B cell (primary cell): Measurements from ENCODE around the gene PROB1. TPM values are rescaled to one million over a fixed set of nuclear protein-coding genes. Genes with fewer than 3 reads are reported as not detected.

Experiments
- ATAC-seq: fragments of 200-7000 bp; cut with Tn5 transposase; one replicate; pipeline ENCODE4 v1.10.0; 2021; ENCODE audit warnings: low read depth, mild to moderate bottlenecking, moderate number of reproducible peaks, moderate library complexity
- CTCF ChIA-PET: fragments of 350-600 bp; sonication (Branson Sonifier 250); formaldehyde crosslinking; loops from one replicate; lab custom pipeline; 2021; ENCODE audit warnings: antibody characterized with exemption, inconsistent platforms; lab: Charles Lee
- POLR2A ChIA-PET: fragments of 350-600 bp; sonication (Branson Sonifier 250); formaldehyde crosslinking; loops from one replicate; lab custom pipeline; 2021; ENCODE audit warnings: antibody characterized with exemption; lab: Charles Lee
- DNase-seq: peaks from one replicate; pipeline ENCODE4 v3.0.0; 2013
- H2AFZ ChIP-seq: 2 replicates; pipeline ENCODE4 v1.6.1; 2012; ENCODE audit warnings: mild to moderate bottlenecking, low read depth, low read length; ENCODE audit not compliant: insufficient read depth, poor library complexity, severe bottlenecking
- H3K27ac ChIP-seq, 2 donors: 1 replicate in 1 of 2; 2 replicates in 1 of 2; pipeline ENCODE4 v1.5.1; 2012 to 2013; ENCODE audit warnings: low read length in 2 of 2, mild to moderate bottlenecking in 2 of 2, moderate library complexity in 1 of 2
- H3K27me3 ChIP-seq, 4 experiments: fragments of 200-600 bp in 1 of 4; sonication (generic) in 1 of 4; replicated peaks in 1 of 4; 1 replicate in 2 of 4; 2 replicates in 2 of 4; pipeline versions ENCODE4 v1.6.1 to v1.7.0; 2013 to 2016; ENCODE audit warnings: low read length in 3 of 4, mild to moderate bottlenecking in 2 of 4, mixed read lengths in 1 of 4, moderate library complexity in 1 of 4; ENCODE audit not compliant: insufficient read depth in 4 of 4, control insufficient read depth in 3 of 4; ENCODE audit errors: control extremely low read depth in 1 of 4
- H3K36me3 ChIP-seq, 2 experiments: replicated peaks in 1 of 2; 1 replicate in 1 of 2; 2 replicates in 1 of 2; pipeline versions ENCODE4 v1.6.1 to v1.7.1; 2013; ENCODE audit warnings: low read length in 1 of 2; ENCODE audit not compliant: insufficient read depth in 2 of 2, control insufficient read depth in 1 of 2; ENCODE audit errors: control extremely low read depth in 1 of 2, extremely low read depth in 1 of 2
- H3K4me1 ChIP-seq, 2 donors: fragments of 200-600 bp in 1 of 2; sonication (generic) in 1 of 2; 1 replicate in 1 of 2; 2 replicates in 1 of 2; pipeline versions ENCODE4 v1.5.1 to v1.6.1; 2013 to 2017; ENCODE audit warnings: low read length in 2 of 2; ENCODE audit not compliant: control insufficient read depth in 2 of 2, insufficient read depth in 2 of 2
- H3K4me2 ChIP-seq: replicated peaks from 2 replicates; pipeline ENCODE3; 2012; ENCODE audit warnings: mild to moderate bottlenecking, low read depth, low read length; ENCODE audit not compliant: poor library complexity, severe bottlenecking
- H3K4me3 ChIP-seq, 5 experiments: fragments of 200-600 bp in 1 of 5; sonication (generic) in 1 of 5; 1 replicate in 3 of 5; 2 replicates in 2 of 5; pipeline versions ENCODE4 v1.5.1 to v1.7.0; 2011 to 2016; ENCODE audit warnings: low read length in 4 of 5, mild to moderate bottlenecking in 4 of 5, low read depth in 2 of 5, control low read depth in 1 of 5, moderate library complexity in 1 of 5; ENCODE audit not compliant: insufficient read depth in 1 of 5; ENCODE audit errors: control extremely low read depth in 1 of 5, extremely low read depth in 1 of 5
- H3K79me2 ChIP-seq: fragments of 200-600 bp; sonication (generic); one replicate; pipeline ENCODE4 v1.6.0; 2016; ENCODE audit warnings: low read length; ENCODE audit not compliant: control insufficient read depth, insufficient read depth
- H3K9ac ChIP-seq: fragments of 200-600 bp; sonication (generic); 2 replicates; pipeline ENCODE4 v1.6.1; 2017; ENCODE audit warnings: mild to moderate bottlenecking, low read length, moderate library complexity
- H3K9me3 ChIP-seq, 3 donors: one replicate each; pipeline versions ENCODE4 v1.6.1 to v1.7.1; 2013; ENCODE audit warnings: low read length in 2 of 3; ENCODE audit not compliant: control insufficient read depth in 2 of 3, insufficient read depth in 1 of 3; ENCODE audit errors: control extremely low read depth in 1 of 3
- H4K20me1 ChIP-seq: 2 replicates; pipeline ENCODE4 v1.6.0; 2012; ENCODE audit warnings: mild to moderate bottlenecking, low read length; ENCODE audit not compliant: insufficient read depth, control insufficient read depth, poor library complexity, severe bottlenecking
- H3K27ac Mint-ChIP-seq: one replicate; pipeline ENCODE4 v1.8.0; 2021; ENCODE audit warnings: mixed read lengths
- H3K27me3 Mint-ChIP-seq: one replicate; pipeline ENCODE4 v1.8.0; 2021; ENCODE audit warnings: mixed read lengths
- H3K4me1 Mint-ChIP-seq: one replicate; pipeline ENCODE4 v1.8.0; 2021; ENCODE audit warnings: mixed read lengths
- H3K4me3 Mint-ChIP-seq: one replicate; pipeline ENCODE4 v1.8.0; 2021; ENCODE audit warnings: mixed read lengths
- H3K9me3 Mint-ChIP-seq: one replicate; pipeline ENCODE4 v1.8.0; 2022; ENCODE audit warnings: mixed read lengths; ENCODE audit not compliant: insufficient read depth
- CTCF ChIP-seq: fragments of 200-600 bp; IDR thresholded peaks from one replicate; pipeline ENCODE4 v1.8.0; 2022; ENCODE audit warnings: antibody characterized with exemption, mild to moderate bottlenecking
- EZH2 ChIP-seq: IDR thresholded peaks from 2 replicates; pipeline ENCODE4 v1.6.1; 2012; ENCODE audit warnings: borderline replicate concordance, low read depth, mild to moderate bottlenecking, moderate library complexity, low read length; ENCODE audit not compliant: insufficient read depth, poor library complexity, severe bottlenecking
- WGBS: methylation state at CpG from one replicate; pipeline ENCODE4 v1.1.5; 2013; ENCODE audit warnings: missing lambda C conversion rate; ENCODE audit not compliant: insufficient coverage; 5-methylcytosine and 5-hydroxymethylcytosine counted together
- intact Hi-C: fragments of 100-400 bp; cut with micrococcal nuclease; formaldehyde crosslinking; loops from one replicate; pipeline ENCODE4 v1.10.0; 2022
- polyA plus RNA-seq: library from polyadenylated mRNA; depleted of rRNA; stranded (reverse); fragments of >200 nt; gene quantifications from 2 replicates; pipeline ENCODE4 v1.2.3, GENCODE V29; 2012
- total RNA-seq, 2 donors: library from RNA; stranded (reverse); fragments of 120-200 nt in 1 of 2; gene quantifications; 1 replicate in 1 of 2; 2 replicates in 1 of 2; pipeline versions ENCODE4 v1.2.3 to v1.2.4, GENCODE V29; 2013 to 2022

PROB1 gene
- total and polyA plus RNA-seq, 2 donors (not counting 1 experiment from before 2014, with no cell fraction given): 1.2 to 3.7 TPM

GRCh38 chr5:139406963-139407362, 12.1 kb upstream of the PROB1 start:
- WGBS: 100% methylated on average over 2 of the region's 2 CpGs
- DNase-seq: no peak
- Histone ChIP-seq H3K9me3 (no peaks in the 10 kb centered on the region), H4K20me1 (no peaks in the 10 kb centered on the region), H3K9ac (peak overlapping the region; percentile 26), H3K79me2 (peaks cover 8% of the 10 kb centered on the region), H3K4me2 (peak overlapping the region; percentile 60), H3K27me3 (no peaks in the 10 kb centered on the region), H3K4me1 (peaks cover 33 to 41% of the 10 kb centered on the region in 2 donors), H3K36me3 (no peaks in the 10 kb centered on the region), H3K27ac (peak overlapping the region; percentile 50 to 78), H2AFZ (peak overlapping the region; percentile 8), H3K4me3 (no peak overlapping the region)
- POLR2A ChIA-PET: interaction anchor here (1.0 to 1.6 kb wide), 2 partner anchors 14 to 32 kb away, joined by 3 to 6 read pairs; partner anchors contain the start of gene DNAJC18
- Mint-ChIP-seq H3K9me3 (no peaks in the 10 kb centered on the region), H3K4me1 (peaks cover 45% of the 10 kb centered on the region), H3K27ac (peak overlapping the region; percentile 64), H3K27me3 (no peaks in the 10 kb centered on the region), H3K4me3 (no peak overlapping the region)
- CTCF ChIA-PET: interaction anchor here (0.6 to 7.3 kb wide), 7 partner anchors 11 to 111 kb away, joined by 3 to 43 read pairs (median 5); partner anchors contain the start of gene PAIP2
- TF ChIP-seq CTCF (no peak), EZH2 (no peak)
- intact Hi-C loops: loop anchor here (5.0 to 10.0 kb wide), 4 partner anchors 110 to 942 kb away; partner anchors contain the start of gene EGR1
- ATAC-seq: no peak

GRCh38 chr5:139404484-139404840, 9.6 kb upstream of the PROB1 start:
- CTCF ChIA-PET: interaction anchor here (1.0 to 2.9 kb wide), 8 partner anchors 10 to 116 kb away, joined by 3 to 9 read pairs (median 6); partner anchors contain the start of genes DNAJC18, PAIP2 and PROB1
- H3K4me3 ChIP-seq: peak overlapping the region; percentile 50 to 73 (median 68)
- intact Hi-C loops: loop anchor here (1.0 to 10.0 kb wide), 10 partner anchors 10 to 940 kb away; partner anchors contain the start of genes DNAJC18, EGR1, MATR3 and MZB1

More at GRCh38 chr5:139404484-139404840, 9.6 kb upstream of the PROB1 start:
- Histone ChIP-seq H4K20me1 (no peaks in the 10 kb centered on the region), H3K4me2 (peak overlapping the region; percentile 74), H3K9ac (peak overlapping the region; percentile 38), H3K4me1 (peaks cover 33 to 41% of the 10 kb centered on the region in 2 donors), H2AFZ (peak overlapping the region; percentile 75), H3K9me3 (no peaks in the 10 kb centered on the region), H3K27ac (peak overlapping the region; percentile 85 to 86), H3K36me3 (no peaks in the 10 kb centered on the region), H3K79me2 (peaks cover 8% of the 10 kb centered on the region), H3K27me3 (no peaks in the 10 kb centered on the region)
- DNase-seq (no peak), ATAC-seq (no peak)
- POLR2A ChIA-PET: interaction anchor here (0.5 to 2.0 kb wide), 8 partner anchors 15 to 246 kb away, joined by 3 to 8 read pairs (median 4); partner anchors contain the start of genes CXXC5, DNAJC18, MATR3 and MZB1
- Mint-ChIP-seq H3K9me3 (no peaks in the 10 kb centered on the region), H3K4me3 (peak overlapping the region; percentile 95), H3K27me3 (no peaks in the 10 kb centered on the region), H3K4me1 (peaks cover 43% of the 10 kb centered on the region), H3K27ac (peak overlapping the region; percentile 97)
- WGBS: 90% methylated on average over 2 of the region's 5 CpGs
- no peak for TF ChIP-seq CTCF
- TF ChIP-seq EZH2: no peak
